ENCODE data around the gene WRAP73. TPM values are rescaled to one million over a fixed set of nuclear protein-coding genes. Genes with fewer than 3 reads are reported as not detected.

The WRAP73 gene
- total RNA-seq, 1 donor from 2014 or later, result 26.7 TPM

DNA sequence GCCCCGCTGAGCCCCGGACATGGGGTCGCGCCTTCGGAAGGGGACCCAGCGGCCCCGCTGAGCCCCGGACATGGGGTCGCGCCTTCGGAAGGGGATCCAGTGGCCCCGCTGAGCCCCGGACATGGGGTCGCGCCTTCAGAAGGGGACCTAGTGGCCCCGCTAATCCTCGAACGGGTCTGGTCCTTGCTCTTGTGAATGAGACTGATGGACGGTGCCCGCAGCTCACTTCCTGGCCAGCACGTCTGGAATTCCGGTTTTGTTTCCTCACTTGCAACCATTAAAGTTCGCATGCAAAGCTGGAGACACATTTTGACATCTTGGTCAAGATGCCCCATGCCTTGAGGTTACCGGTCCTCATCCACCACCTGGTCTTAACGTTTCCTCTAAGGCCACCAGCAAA lies 5.6 kb downstream of the WRAP73 start:
- DNase-seq (ENCODE audit: extremely low spot score, unreplicated experiment), result no peak
- H3K27me3 Mint-ChIP-seq, result no peaks in the 10 kb centered on the region
- H3K27ac Mint-ChIP-seq, result no peak overlapping the region

DNA sequence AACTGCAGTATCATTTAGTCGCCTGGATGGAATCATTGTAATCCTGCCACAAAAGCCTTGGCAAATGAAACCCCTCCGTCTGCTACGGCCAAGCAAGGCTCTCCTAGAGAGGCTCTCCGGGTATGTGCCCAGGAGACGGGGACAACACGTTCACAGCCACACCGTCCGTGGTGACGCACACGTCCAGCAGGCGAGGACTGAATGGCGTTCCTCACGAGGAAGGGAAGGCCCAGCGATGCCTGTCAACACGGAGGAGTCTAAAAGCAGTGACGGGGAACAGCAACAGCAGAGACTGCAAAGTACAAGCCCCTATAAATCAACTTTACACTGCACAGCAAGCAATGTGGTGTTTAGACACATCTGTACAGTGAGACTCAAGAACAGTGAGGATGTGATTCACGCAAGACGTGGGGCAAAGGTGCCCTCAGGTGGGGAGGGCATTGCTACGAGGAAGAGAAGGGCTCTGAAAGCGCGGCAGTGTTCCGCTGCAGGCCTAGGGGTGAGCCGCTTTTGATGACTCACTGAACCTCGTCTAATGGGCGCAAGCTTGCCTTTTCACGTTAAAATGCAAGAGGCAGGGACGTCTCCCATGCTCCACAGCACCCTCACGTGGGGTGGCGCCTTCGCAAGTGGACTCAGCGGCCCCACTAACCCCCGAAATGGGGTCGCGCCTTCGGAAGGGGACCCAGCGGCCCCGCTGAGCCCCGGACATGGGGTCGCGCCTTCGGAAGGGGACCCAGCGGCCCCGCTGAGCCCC lies 6.8 kb downstream of the WRAP73 start:
- no peak overlapping the region for H3K27ac Mint-ChIP-seq
- no peaks in the 10 kb centered on the region for H3K27me3 Mint-ChIP-seq
- DNase-seq (ENCODE audit: extremely low spot score, unreplicated experiment), result no peak
- H3K36me3 Mint-ChIP-seq, result peaks cover 3% of the 10 kb centered on the region
- H3K4me1 Mint-ChIP-seq (ENCODE audit: unreplicated experiment), result peaks cover 1% of the 10 kb centered on the region
- H3K9me3 Mint-ChIP-seq, result no peaks in the 10 kb centered on the region
- TF ChIP-seq, protein P1, sequence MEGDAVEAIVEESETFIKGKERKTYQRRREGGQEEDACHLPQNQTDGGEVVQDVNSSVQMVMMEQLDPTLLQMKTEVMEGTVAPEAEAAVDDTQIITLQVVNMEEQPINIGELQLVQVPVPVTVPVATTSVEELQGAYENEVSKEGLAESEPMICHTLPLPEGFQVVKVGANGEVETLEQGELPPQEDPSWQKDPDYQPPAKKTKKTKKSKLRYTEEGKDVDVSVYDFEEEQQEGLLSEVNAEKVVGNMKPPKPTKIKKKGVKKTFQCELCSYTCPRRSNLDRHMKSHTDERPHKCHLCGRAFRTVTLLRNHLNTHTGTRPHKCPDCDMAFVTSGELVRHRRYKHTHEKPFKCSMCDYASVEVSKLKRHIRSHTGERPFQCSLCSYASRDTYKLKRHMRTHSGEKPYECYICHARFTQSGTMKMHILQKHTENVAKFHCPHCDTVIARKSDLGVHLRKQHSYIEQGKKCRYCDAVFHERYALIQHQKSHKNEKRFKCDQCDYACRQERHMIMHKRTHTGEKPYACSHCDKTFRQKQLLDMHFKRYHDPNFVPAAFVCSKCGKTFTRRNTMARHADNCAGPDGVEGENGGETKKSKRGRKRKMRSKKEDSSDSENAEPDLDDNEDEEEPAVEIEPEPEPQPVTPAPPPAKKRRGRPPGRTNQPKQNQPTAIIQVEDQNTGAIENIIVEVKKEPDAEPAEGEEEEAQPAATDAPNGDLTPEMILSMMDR (conservative IDR thresholded peaks at IDR 0.05), result no peak
- H3K4me3 Mint-ChIP-seq, result no peak overlapping the region

More for the DNA sequence above, 5.6 kb downstream of the WRAP73 start:
- Mint-ChIP-seq H3K4me1 (ENCODE audit: unreplicated experiment) (peaks cover 8% of the 10 kb centered on the region), H3K36me3 (peaks cover 3% of the 10 kb centered on the region), H3K4me3 (no peak overlapping the region), H3K9me3 (no peaks in the 10 kb centered on the region)
- TF ChIP-seq, protein P1 (conservative IDR thresholded peaks at IDR 0.05), result no peak

DNA sequence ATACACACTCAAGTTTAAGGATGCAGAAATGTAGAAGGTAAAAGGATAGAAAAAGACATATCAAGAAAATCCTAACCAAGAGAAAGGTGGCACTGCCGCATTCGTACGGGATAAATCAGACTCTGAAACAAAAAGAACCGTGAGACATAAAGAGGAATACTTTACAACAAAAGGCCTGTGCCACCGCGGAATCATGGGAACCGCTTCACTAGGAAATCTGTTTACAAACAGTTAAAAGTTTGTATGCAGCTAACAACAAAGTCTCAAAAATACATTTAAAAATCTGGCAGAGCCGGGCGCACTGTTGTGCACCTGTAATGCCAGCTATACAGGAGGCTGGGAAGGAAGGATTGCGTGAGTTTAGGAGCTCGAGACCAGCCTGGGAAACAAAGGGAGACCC lies 8.1 kb downstream of the WRAP73 start:
- Mint-ChIP-seq H3K36me3 (peaks cover 3% of the 10 kb centered on the region), H3K27ac (no peak overlapping the region), H3K4me3 (no peak overlapping the region), H3K4me1 (ENCODE audit: unreplicated experiment) (no peaks in the 10 kb centered on the region), H3K9me3 (no peaks in the 10 kb centered on the region), H3K27me3 (no peaks in the 10 kb centered on the region)
- TF ChIP-seq, protein P1 (conservative IDR thresholded peaks at IDR 0.05), result no peak
- no peak for DNase-seq (ENCODE audit: extremely low spot score, unreplicated experiment)

DNA sequence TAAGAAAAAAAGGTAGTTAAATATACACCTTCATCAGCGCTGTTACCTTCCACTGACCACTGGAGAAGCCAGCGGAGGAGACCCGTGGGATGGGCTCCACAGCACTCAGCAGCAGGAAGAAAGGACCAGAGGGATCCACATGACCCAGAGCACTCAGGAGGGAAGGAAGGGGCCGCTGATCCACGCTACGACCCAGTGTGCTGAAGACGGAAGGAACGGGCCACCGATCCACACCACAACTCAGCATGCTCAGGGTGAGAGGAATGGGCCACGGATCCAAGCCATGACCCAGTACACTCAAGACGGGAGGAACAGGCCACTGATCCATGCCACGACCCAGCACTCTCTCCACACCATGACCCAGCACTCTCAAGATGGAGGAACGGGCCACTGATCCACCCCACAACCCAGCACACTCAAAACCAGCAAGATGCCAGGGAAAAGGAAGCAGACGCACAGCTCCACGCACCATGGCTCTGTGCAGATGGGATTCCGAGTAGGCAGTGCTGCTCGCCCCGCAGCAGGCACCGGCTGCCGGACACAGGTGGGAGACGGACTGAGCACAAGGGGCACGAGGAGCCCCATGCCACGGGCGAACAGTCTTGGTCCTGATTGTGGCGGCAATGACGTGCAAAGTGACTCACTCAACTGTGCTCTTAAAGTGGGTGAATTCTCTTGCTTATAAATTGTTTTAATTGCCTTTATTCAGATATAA lies 8.7 kb downstream of the WRAP73 start:
- no peaks in the 10 kb centered on the region for H3K27me3 Mint-ChIP-seq
- H3K4me1 Mint-ChIP-seq (ENCODE audit: unreplicated experiment), result no peaks in the 10 kb centered on the region
- no peak for DNase-seq (ENCODE audit: extremely low spot score, unreplicated experiment)
- TF ChIP-seq, protein P1 (conservative IDR thresholded peaks at IDR 0.05), result no peak
- no peaks in the 10 kb centered on the region for H3K9me3 Mint-ChIP-seq
- H3K27ac Mint-ChIP-seq, result no peak overlapping the region
- peaks cover 3% of the 10 kb centered on the region for H3K36me3 Mint-ChIP-seq
- no peak overlapping the region for H3K4me3 Mint-ChIP-seq

DNA sequence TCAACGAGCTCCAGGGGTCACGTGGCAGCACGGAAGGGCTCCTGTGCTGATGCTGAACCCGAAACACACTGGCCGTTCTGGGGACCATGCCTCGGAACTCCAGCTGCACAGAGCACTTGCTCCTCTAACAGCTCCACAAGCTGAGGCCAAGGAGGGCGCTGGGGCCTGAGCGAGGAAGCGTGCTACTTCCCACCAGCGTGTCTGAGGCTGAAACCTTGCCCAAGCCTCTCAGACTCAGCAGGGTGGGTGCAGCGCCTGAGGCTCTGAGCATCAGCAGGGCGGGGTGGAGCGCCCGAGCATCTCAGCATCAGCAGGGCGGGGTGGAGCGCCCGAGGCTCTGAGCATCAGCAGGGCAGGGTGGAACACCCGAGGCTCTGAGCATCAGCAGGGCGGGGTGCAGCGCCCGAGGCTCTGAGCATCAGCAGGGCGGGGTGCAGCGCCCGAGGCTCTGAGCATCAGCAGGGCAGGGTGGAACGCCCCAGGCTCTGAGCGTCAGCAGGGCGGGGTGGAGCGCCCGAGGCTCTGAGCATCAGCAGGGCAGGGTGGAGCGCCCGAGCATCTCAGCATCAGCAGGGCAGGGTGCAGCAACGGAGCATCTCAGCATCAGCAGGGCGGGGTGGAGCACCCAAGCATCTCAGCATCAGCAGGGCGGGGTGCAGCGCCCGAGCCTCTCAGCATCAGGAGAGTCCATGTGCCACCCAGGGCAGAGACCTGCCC lies 9.6 kb downstream of the WRAP73 start:
- no peaks in the 10 kb centered on the region for H3K4me1 Mint-ChIP-seq (ENCODE audit: unreplicated experiment)
- H3K9me3 Mint-ChIP-seq, result no peaks in the 10 kb centered on the region
- no peak overlapping the region for H3K27ac Mint-ChIP-seq
- no peak overlapping the region for H3K4me3 Mint-ChIP-seq
- no peaks in the 10 kb centered on the region for H3K27me3 Mint-ChIP-seq
- H3K36me3 Mint-ChIP-seq, result no peaks in the 10 kb centered on the region
- no peak for DNase-seq (ENCODE audit: extremely low spot score, unreplicated experiment)
- TF ChIP-seq, protein P1 (conservative IDR thresholded peaks at IDR 0.05), result no peak
